ENCODE measurements around the gene CARS1.
"Not testable (repeated sequence)": the region's sequence is repeated elsewhere in the genome, so short reads cannot be mapped to it uniquely, and the experiment has no call there.

The CARS1 gene

DNA sequence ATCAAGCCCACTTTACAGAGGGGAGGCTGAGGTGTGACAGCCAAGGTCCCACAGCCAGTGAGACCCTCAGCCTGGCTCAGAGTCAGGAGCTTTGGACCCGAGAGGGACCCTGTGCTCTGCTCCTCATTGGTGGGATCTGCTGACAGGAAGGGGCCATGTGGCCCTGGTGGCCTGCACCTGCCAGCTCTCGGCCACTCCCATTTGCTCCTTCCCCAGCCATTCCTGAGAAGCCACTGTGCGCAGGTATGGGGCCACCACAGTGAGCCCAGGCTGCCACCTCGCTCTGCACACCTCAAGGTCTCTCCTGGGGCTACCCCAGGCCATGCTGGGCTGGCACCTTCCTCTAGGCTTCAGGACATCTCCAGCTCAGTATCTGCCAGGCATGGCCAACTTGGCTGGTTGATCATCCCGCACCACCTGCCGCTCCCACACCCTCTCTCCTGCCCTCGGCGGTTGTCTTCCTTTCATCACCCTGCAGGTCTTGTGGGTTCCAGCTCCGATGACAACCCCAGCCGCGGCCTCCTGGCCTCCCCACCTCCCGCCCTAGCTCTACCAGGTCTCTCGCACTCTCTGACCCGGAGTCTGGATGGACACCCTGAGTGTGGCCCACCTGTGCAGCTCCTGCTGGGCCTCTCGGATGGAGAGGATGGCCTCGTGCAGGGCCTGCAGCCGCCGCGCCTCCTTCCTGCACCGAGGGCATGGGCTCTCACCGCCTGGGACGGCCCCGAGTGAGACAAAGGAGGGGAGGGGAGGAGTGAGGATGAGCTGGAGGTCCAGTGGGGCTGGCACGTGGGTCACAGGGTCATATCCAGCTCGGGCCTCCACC is 32.2 kb upstream of the CARS1 start:
- no peak for DNase-seq

DNA sequence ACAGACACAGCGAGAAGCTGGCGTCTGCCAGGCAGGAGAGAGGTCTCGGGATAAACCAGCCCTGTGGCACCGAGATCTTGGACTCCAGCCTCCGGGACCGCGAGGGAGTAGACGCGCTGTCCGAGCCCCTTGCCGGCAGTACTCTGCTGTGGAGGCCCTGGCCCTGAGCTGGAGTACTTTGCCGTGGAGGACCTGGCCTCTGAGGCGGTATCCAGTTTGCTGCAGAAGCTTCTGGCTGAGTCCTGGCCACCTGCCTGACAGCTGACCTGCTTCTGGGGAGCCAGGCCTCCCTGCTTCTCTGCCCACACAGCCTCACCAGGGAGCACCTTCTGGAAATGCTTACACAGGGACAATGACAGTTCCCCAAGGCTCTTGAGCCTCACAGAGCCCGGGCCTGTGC is 31.6 kb upstream of the CARS1 start:
- DNase-seq, result no peak

DNA sequence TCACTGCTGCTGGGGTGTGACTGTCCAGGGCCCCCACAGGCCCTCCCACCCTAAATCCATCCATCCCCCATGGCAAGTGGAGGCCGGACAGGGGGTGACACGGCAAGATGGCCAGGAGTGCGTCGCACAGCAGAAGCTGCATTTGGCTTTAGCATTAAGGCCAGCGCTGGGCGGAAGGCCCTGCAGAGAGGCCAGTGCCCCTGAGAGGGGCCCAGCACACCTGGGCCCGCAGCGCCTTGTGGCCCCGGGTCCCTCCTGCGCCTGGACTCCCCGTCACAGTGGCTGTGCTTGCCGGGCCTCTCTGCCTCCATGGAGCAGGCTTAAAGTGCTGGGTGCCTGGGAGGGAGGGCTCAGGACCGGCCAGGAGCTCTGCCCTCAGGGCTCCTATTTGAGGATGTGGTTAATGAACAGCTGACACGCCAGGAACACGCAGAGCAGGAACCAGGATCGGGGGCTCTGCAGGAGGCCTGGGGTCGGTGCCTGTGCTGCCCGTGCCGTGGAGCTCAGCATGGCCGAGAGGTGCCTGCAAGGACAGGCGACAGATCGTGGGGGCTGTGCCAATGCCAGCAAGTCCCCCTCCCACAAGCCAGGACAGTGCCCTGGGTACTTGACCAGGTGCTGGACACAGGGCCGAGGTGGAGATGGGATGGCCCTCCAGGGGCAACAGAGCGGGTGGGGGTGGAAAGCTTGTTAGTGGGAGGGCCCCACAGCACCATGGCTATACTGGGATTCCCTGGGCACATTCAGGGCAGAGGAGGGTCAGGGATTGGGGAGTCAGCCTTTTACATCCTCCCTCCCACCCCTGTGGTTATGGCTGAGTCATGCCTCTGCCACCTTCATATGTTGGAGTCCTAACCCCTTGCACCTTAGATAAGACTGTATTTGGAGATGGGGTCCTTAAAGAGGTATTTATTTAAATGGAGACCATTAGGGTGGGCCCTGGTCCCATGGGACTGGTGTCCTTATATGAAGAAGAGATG is 30.9 kb upstream of the CARS1 start:
- no peak for DNase-seq

DNA sequence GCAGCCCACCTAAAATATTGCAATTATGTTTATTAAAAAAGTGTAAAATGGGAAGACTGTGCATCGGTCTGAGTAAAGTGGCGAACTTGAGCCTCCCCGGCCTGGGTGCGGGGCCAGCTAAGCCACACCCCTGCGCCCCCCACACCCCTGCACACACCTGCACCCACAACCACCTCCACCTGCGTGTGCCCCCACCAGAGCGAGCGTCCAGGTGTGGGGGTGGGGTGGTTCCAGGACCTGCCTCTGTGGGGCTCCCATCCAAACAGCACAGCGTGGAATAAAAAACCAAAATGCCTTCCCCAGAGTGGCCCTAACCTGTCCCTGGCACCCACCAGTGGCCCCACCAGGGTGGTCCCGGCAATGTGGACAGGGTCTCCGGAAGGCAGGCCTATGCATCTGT is 30.1 kb upstream of the CARS1 start:
- no peak for DNase-seq

DNA sequence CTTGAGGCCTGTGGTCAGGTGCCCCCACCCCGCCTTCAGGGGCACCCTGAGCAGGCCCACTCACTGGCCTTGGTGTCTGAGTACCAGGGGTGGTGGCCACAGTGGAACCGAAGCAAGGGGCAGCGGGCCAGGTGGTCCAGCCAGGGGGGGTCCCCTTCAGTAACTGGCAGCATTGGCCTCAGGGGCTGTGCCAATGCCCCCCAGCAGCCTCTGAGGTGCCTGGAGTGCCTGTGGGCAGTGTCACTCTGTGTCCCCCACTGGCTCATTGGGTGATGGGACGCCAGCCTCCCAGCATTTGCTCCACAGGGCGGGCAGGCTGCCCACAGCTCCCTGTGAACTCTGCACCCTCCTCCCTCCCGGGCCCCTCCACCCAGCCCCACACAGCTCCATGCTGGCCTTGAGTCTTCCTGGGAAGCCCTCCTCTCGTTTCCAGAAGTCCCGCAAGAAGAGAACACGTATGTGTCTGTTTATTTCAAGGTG is 29.5 kb upstream of the CARS1 start:
- no peak for DNase-seq

DNA sequence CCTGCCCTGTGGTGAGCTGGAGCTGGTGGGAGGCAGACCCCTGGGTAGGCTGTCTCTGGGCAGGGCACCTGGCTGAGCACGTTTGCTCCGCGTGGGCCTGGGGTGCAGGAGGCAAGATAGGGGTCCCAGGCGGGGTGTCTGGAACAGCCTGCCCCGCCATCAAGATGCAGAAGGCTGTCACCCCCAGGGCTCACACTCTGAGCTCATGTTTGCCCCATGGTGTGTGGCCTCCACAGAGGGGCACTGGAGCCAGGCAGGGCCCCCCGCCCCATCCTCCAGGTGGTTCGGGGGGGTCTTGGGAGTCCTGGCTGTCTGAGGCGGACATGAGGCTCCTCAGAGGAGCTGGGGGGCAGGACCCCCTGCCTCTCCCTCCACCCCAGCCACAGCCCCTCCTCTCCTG is 28.9 kb upstream of the CARS1 start:
- no peak for DNase-seq

DNA sequence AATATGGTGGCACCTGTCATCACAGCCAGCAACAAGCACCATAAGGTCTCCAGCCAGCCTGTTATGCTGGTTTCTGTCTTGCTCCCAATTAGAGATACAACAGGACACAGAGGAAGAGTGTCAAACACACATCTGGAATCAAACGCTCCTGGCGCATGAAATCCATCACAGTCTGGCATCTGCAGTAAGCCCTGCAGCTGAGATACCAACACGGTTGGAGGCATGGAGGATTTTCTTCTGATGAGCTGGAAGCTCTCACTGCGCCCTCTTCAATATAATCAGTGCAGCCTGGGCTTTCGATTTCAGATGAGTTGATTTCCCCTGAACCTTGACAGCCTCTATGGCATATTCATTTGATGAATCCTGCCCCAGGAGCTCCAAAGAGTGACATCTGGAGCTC is 27.8 kb upstream of the CARS1 start:
- DNase-seq, result no peak

DNA sequence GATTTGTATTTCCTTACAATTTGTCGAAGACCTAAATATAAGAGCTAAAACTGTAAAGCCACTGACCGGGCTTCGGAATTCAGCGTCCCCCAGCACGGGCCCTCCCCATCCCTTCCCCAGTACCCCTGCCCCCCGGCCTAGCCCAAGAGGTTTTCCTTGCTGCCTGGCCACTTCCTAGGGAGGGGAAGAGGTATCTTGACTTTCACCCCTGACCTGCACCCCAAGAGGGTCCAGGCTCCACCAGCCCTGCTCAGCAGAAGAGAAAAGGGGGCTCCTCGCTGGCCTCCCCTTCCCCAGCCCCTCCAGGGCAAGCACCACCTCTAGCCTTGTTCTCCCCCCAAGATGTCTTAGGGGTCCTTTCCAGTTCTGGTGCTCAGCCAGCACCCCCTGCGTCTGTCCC is 26.1 kb upstream of the CARS1 start:
- no peak for DNase-seq

DNA sequence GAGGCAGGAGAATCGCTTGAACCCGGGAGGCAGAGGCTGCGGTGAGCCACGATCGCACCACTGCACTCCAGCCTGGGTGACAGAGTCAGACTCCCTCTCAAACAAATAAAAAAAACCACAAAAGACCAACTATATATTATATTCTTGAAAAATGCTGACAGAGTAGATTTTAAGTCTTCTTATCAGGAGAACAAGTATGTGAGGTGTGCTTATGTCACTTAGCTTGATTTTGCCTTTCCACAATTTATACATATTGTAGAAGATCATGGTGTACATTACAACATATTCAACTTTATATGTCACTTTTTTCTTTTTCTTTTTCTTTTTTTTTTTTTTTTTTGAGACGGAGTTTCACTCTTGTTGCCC is 24.1 kb upstream of the CARS1 start:
- DNase-seq, result no peak

DNA sequence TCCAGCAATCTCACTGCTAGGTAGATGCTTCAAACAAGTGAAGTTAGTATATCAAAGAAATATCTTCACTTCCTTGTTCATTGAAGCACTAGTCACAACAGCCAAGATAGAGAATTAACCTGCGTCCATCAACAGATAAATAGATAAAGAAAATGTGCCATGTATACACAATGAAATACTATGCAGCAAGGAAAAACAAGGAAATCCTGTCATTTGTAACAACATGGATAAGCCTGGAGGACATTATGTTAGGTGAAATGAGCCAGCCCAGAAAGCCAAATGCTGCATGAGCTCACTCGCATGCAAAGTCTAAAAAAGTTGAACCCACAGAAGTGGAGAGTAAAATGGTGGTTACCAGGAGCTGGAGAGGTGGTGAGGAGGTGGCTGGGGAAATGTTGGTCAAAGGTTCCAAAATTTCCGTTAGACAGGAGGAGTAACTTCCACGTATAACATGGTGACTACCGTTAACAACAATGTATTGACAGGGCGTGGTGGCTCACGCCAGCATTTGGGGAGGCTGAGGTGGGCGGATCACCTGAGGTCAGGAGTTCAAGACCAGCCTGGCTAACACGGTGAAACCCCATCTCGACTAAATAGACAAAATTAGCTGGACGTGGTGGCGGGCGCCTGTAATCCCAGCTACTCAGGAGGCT is 23.6 kb upstream of the CARS1 start:
- DNase-seq, result no peak

DNA sequence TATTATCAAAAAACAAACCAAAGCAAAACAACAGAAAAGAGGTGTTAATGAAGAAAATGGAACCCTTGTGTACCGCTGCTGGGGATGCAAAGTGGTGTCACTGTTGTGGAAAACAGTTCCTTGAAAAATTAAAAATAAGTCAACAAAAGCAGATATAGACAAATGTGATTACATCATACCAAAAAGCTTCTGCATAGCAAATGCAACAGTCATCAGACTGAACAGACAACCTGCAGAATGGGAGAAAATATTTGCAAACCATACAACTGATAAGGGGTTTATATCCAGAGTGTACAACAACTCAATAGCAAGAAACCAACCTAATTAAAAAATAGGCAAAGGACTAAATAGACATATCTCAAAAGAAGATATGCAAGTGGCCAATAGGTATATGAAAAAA is 22.9 kb upstream of the CARS1 start:
- no peak for DNase-seq

DNA sequence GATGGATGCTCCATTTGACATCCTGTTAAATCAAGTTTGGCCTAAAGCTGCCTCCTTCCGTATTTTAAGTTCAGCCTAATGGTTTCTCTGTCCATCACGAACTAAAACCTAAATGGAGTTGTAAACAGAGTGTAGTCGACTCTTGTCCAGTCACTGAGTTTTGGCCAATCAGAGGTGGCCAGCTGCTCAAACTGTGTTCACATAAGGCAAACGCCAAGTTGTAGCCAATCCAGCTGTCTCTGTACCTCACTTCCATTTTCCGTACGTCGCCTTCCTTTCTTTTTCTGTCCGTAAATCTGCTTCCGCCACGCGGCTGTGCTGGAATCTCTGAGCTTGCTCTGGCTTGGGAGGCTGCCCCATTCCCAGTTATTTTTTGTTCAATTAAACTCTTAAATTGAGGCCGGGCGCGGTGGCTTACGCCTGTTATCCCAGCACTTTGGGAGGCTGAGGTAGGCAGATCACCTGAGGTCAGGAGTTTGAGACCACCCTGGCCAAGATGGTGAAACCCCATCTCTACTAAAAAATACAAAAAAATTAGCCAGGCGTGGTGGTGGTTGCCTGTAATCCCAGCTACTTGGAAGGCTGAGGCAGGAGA is 20.7 kb upstream of the CARS1 start:
- no peak for DNase-seq

DNA sequence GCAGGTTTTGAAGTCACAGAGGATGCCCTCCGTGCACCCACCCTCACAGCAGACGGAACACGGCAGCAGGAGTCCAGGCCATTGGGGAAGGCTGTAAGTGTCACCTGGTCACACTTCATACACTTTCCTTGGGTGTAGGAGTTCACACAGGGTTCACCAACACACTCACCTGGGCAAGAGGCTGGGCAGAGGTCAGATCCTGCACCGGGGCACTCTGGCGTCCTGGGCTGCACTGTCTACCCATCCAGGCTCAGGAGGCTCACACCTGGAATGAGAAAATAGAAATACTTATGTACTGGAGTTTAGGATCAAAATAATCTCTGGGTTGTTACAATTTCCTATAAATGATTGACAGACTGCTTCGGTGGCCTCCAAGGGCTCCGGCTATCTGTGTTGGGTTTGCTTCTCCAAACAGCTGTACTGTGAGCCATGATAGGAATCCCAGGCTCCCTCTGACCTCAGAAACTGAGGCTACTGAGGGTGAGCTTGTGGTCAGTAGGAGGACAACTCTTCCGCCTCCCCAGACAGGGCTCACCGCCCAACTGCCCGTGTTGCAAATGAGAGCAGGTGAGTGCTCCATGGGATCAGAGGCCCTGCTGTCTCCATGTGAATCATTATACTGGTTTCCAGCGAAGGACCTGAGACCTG is 20.1 kb upstream of the CARS1 start:
- no peak for DNase-seq

DNA sequence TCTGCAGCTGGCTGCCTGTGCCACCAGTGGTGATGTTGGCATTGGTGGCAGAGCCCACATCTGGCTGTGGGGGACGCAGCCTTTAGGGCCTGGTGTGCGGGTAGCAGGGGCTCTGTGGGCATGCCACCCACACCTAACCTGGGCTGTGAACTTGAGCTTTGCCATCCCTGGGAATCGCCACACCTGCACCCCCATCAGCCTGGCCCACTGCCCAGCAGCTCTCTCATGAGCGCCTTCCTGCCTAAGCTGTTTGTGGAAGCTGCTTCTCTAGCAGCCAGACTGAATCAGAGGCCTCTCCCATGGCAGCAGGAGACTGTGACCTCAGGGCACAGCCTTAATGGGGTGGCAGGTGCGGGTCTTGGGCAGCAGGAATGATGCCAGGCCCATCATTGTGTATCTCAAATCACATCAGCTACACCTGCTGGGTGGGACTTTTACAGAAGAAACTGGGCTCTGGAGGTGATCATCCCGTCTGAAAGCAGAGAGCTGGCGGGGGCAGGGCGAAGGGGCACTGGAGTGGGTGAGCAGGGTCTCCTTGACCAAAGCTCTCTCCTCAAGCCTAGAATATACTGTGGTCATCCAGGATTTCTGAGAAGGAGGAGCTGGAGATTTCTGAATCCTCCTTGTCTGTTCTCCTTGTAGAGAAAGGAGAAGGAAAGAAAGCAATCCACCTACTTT is 17.8 kb upstream of the CARS1 start:
- no peak for DNase-seq

DNA sequence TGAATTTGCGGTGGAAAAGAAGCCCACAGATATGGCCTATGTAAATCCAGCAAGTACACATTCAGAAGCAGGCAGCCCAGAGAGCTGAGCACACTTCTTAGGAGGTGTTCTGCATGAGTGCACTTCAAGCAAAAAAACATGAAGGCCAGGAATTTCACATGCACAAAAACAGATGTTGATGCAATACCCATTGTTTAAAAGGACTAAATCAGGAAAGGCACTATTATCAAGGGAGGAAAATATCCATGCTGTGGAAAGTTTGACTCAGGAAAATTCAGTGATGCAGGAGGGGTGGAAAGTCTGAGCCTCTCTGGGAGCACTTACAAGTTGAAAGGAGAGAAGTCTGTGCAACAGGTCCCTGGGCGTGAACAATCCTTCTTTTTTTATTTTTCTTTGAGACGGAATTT is 15.8 kb upstream of the CARS1 start:
- no peak for DNase-seq

DNA sequence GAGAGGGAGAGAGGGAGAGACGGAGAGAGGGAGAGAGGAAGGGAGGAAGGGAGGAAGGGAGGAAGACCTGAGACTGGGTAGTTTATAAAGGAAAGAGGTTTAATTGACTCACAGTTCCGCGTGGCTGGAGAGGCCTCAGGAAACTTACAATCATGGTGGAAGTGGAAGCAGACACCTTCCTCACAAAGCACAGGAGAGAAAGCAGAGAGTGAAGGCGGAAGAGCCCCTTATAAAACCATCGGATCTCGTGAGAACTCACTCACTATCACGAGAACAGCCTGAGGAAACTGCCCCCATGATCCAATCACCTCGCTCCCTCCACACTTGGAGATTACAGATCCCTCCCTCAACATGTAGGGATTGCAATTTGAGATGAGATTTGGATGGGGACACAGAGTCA is 12.2 kb upstream of the CARS1 start:
- DNase-seq, result no peak

DNA sequence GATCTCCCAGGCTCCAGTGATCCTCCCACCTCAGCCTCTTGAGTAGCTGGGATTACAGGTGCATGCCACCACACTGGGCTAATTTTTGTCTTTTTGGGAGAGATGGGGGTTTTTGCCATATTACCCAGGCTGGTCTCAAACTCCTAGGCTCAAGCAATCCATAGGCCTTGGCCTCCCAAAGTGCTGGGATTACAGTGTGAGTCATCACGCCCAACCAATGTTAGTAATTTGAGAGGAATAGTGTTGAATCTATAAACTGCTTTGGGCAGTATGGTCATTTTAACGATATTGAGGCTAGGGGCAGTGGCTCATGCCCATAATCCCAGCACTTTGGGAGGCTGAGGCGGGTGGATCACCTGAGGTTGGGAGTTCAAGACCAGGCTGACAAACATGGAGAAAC is 9.1 kb upstream of the CARS1 start:
- not testable (repeated sequence) for DNase-seq

DNA sequence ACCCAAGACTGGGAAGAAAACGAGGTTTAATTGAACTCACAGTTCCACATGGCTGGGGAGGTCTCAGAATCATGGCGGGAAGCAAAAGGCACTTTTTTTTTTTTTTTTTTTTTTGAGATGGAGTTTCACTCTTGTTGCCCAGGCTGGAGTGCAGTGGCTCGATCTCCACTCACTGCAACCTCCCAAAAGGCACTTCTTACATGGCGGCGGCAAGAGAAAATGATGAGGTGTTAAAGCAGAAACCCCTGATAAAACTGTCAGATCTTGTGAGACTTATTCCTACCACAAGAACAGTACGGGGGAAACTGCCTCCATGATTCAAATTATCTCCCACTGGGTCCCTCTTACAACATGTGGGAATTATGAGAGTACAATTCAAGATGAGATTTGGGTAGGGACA is 7.5 kb upstream of the CARS1 start:
- not testable (repeated sequence) for DNase-seq

DNA sequence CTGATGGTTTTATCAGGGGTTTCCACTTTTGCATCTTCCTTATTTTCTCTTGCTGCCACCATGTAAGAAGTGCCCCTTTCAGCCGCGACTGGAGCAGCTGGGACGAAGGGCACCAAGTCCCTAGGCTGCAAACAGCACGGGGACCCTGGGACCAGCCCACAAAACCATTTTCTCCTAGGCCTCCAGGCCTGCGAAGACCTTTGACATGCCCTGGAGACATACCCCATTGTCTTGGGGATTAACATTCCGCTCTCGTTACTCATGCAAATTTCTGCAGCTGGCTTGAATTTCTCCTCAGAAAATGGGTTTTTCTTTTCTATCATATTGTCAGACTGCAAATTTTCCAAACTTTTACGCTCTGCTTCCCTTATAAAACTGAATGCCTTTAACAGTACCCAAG is 6.7 kb upstream of the CARS1 start:
- not testable (repeated sequence) for DNase-seq

DNA sequence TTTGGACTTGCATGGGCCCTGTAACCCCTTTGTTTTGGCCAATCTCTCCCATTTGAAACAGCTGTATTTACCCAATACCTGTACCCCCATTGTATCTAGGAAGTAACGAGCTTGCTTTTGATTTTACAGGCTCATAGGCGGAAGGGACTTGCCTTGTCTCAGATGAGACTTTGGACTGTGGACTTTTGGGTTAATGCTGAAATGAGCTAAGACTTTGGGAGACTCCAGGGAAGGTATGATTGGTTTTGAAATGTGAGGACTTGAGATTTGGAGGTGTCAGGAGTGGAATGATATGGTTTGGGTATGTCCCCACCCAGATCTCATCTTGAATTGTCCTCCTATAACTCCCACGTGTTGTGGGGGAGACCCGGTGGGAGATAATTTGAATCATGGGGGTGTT is 6.2 kb upstream of the CARS1 start:
- not testable (repeated sequence) for DNase-seq

DNA sequence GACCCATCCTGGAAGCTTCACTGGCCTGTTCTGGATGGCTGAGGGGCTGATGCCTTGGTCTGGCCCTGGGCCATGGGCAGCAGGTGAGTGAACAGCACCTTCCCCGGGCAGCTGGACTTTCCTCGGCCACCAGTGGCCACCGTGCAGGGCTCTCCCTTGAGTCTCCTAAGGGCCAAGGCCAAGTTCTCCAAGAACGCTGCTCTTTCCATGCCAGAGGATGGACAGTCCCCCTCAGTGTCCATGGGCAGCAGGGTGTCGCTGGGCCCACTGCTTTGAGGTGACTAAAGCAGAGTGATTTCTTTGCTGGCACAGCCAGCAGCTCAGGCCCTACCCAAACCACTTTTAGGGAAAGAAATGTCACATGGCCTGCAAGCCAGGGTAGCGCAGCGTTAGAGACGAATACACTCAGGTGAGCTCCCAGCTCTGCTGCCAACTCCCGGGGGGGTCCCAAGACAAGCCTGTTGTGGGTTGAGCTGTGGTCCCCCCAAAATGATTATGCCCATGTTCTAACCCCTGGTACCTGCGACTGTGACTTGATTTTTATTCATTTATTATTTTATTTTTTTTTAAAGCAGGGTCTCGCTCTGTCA is 3.3 kb upstream of the CARS1 start:
- no peak for DNase-seq
